ENCODE measurements around the gene TBC1D22A.

TBC1D22A gene

GRCh38 chr22:46849951-46850350 is 87.5 kb downstream of the TBC1D22A start:
- no peak for DNase-seq
- Histone ChIP-seq H3K27ac (no peak overlapping the region), H3K27me3 (replicated peaks) (no peaks in the 10 kb centered on the region), H3K36me3 (replicated peaks) (no peaks in the 10 kb centered on the region), H3K4me3 (ENCODE audit: low read depth, low read length) (no peak overlapping the region)
- TF ChIP-seq CTCF (IDR thresholded peaks at IDR 0.05; ENCODE audit: low read depth, low read length, missing control alignments), result no peak
- in situ Hi-C loops (cut with HindIII; ENCODE audit: low pct_ligation_motif_present, low sequenced_read_pairs), result no loop called here

- TF ChIP-seq CTCF (IDR thresholded peaks at IDR 0.05; ENCODE audit: low read depth, low read length, missing control alignments), result no peak
These were observed 88.9 kb downstream of the TBC1D22A start for GRCh38 chr22:46851311-46851710.

GRCh38 chr22:46851941-46852340 is 89.5 kb downstream of the TBC1D22A start:
- no peaks in the 10 kb centered on the region for H3K36me3 ChIP-seq (replicated peaks)
- DNase-seq, result no peak
- TF ChIP-seq CTCF (IDR thresholded peaks at IDR 0.05; ENCODE audit: low read depth, low read length, missing control alignments), result no peak
- H3K27ac ChIP-seq, result no peak overlapping the region
- in situ Hi-C loops (cut with HindIII; ENCODE audit: low pct_ligation_motif_present, low sequenced_read_pairs), result no loop called here
- no peak overlapping the region for H3K4me3 ChIP-seq (ENCODE audit: low read depth, low read length)
- no peaks in the 10 kb centered on the region for H3K27me3 ChIP-seq (replicated peaks)

More at GRCh38 chr22:46851311-46851710, 88.9 kb downstream of the TBC1D22A start:
- Histone ChIP-seq H3K36me3 (replicated peaks) (no peaks in the 10 kb centered on the region), H3K27me3 (replicated peaks) (no peaks in the 10 kb centered on the region), H3K27ac (no peak overlapping the region), H3K4me3 (ENCODE audit: low read depth, low read length) (no peak overlapping the region)
- DNase-seq, result no peak
- in situ Hi-C loops (cut with HindIII; ENCODE audit: low pct_ligation_motif_present, low sequenced_read_pairs), result no loop called here

- no peak for TF ChIP-seq CTCF (IDR thresholded peaks at IDR 0.05; ENCODE audit: low read depth, low read length, missing control alignments)
- Histone ChIP-seq H3K27ac (no peak overlapping the region), H3K4me3 (ENCODE audit: low read depth, low read length) (no peak overlapping the region), H3K36me3 (replicated peaks) (no peaks in the 10 kb centered on the region), H3K27me3 (replicated peaks) (no peaks in the 10 kb centered on the region)
- no peak for DNase-seq
- in situ Hi-C loops (cut with HindIII; ENCODE audit: low pct_ligation_motif_present, low sequenced_read_pairs), result no loop called here
These were observed 90.3 kb downstream of the TBC1D22A start for GRCh38 chr22:46852771-46853170.

- no peak for DNase-seq
- Histone ChIP-seq H3K36me3 (replicated peaks) (no peaks in the 10 kb centered on the region), H3K27ac (no peak overlapping the region), H3K4me3 (ENCODE audit: low read depth, low read length) (no peak overlapping the region), H3K27me3 (replicated peaks) (no peaks in the 10 kb centered on the region)
- no peak for TF ChIP-seq CTCF (IDR thresholded peaks at IDR 0.05; ENCODE audit: low read depth, low read length, missing control alignments)
- in situ Hi-C loops (cut with HindIII; ENCODE audit: low pct_ligation_motif_present, low sequenced_read_pairs), result no loop called here
These were observed 90.7 kb downstream of the TBC1D22A start for GRCh38 chr22:46853191-46853590.

- no peak for TF ChIP-seq CTCF (IDR thresholded peaks at IDR 0.05; ENCODE audit: low read depth, low read length, missing control alignments)
- H3K27me3 ChIP-seq (replicated peaks), result no peaks in the 10 kb centered on the region
- peak; percentile 14 for DNase-seq
- no peak overlapping the region for H3K4me3 ChIP-seq (ENCODE audit: low read depth, low read length)
- no peak overlapping the region for H3K27ac ChIP-seq
- in situ Hi-C loops (cut with HindIII; ENCODE audit: low pct_ligation_motif_present, low sequenced_read_pairs), result no loop called here
- H3K36me3 ChIP-seq (replicated peaks), result no peaks in the 10 kb centered on the region
These were observed 91.8 kb downstream of the TBC1D22A start for GRCh38 chr22:46854125-46854870.
